Thoracic aorta (tissue), 2 donors: ENCODE results near the gene TBC1D30. TPM values are rescaled to one million over a fixed set of nuclear protein-coding genes. Genes with fewer than 3 reads are reported as not detected.
"Not testable (repeated sequence)": the region's sequence is repeated elsewhere in the genome, so short reads cannot be mapped to it uniquely, and the experiment has no call there.

ENCODE experiments used
- ATAC-seq: fragments of 150-250 bp; one replicate; pipeline ENCODE4 v1.8.0; 2017; ENCODE audit warnings: low read depth; ENCODE audit not compliant: insufficient number of reproducible peaks, low FRiP score
- DNase-seq: peaks from one replicate; pipeline ENCODE4 v3.0.0-alpha.2; 2020; ENCODE audit warnings: low spot score
- H3K27ac ChIP-seq, 2 donors: fragments of 200-600 bp; sonication (generic); 1 replicate in 1 of 2; 2 replicates in 1 of 2; pipeline ENCODE4 v1.5.1; 2016; ENCODE audit warnings: mild to moderate bottlenecking in 2 of 2, moderate library complexity in 2 of 2
- H3K27me3 ChIP-seq: fragments of 200-600 bp; sonication (generic); replicated peaks from 2 replicates; pipeline ENCODE4 v1.6.0; 2016; ENCODE audit warnings: mild to moderate bottlenecking; ENCODE audit not compliant: insufficient read depth
- H3K36me3 ChIP-seq: fragments of 200-600 bp; sonication (generic); one replicate; pipeline ENCODE4 v1.5.1; 2016
- H3K4me1 ChIP-seq, 2 donors: fragments of 200-600 bp; sonication (generic); 1 replicate in 1 of 2; 2 replicates in 1 of 2; pipeline versions ENCODE4 v1.5.1 to v1.6.0; 2016; ENCODE audit warnings: low read depth in 2 of 2, mild to moderate bottlenecking in 1 of 2; ENCODE audit not compliant: control insufficient read depth in 1 of 2
- H3K4me3 ChIP-seq: fragments of 200-600 bp; sonication (generic); 2 replicates; pipeline ENCODE4 v1.5.1; 2016; ENCODE audit warnings: mild to moderate bottlenecking
- H3K9me3 ChIP-seq: fragments of 200-600 bp; sonication (generic); 2 replicates; pipeline ENCODE4 v1.5.1; 2016
- CTCF ChIP-seq: fragments of 200-600 bp; sonication (generic); IDR thresholded peaks from one replicate; pipeline ENCODE4 v1.5.1; 2019; ENCODE audit warnings: antibody characterized with exemption
- total RNA-seq, 2 donors: library from RNA; depleted of rRNA; stranded (reverse); fragments of >200 nt; gene quantifications; one replicate each; pipeline versions ENCODE4 v1.1.0 to v1.2.3, GENCODE V29; 2016

The TBC1D30 gene
- total RNA-seq, 2 donors from 2014 or later: 7.6 to 19.0 TPM

GRCh38 chr12:64798165-64798564, 26.3 kb upstream of the TBC1D30 start:
- ATAC-seq: no peak
- TF ChIP-seq CTCF: no peak
- H3K36me3 ChIP-seq: no peaks in the 10 kb centered on the region

GRCh38 chr12:64800640-64801039, 23.8 kb upstream of the TBC1D30 start:
- ATAC-seq (no peak), DNase-seq (no peak)
- Histone ChIP-seq H3K36me3 (no peaks in the 10 kb centered on the region), H3K27ac (no peak overlapping the region), H3K27me3 (no peaks in the 10 kb centered on the region), H3K9me3 (no peaks in the 10 kb centered on the region), H3K4me3 (no peak overlapping the region), H3K4me1 (peaks cover 0 to 4% of the 10 kb centered on the region in 2 donors)
- TF ChIP-seq CTCF: no peak

More at GRCh38 chr12:64798165-64798564, 26.3 kb upstream of the TBC1D30 start:
- Histone ChIP-seq H3K27ac (no peak overlapping the region), H3K27me3 (no peaks in the 10 kb centered on the region), H3K9me3 (no peaks in the 10 kb centered on the region), H3K4me1 (peaks cover 0 to 4% of the 10 kb centered on the region in 2 donors), H3K4me3 (no peak overlapping the region)
- no peak for DNase-seq

GRCh38 chr12:64801381-64801780, 23.1 kb upstream of the TBC1D30 start:
- Histone ChIP-seq H3K27ac (no peak overlapping the region), H3K4me3 (no peak overlapping the region), H3K4me1 (no peaks in the 10 kb centered on the region), H3K36me3 (no peaks in the 10 kb centered on the region), H3K9me3 (no peaks in the 10 kb centered on the region), H3K27me3 (no peaks in the 10 kb centered on the region)
- TF ChIP-seq CTCF: no peak
- ATAC-seq (no peak), DNase-seq (no peak)

- not testable (repeated sequence) for H3K27me3 ChIP-seq, H3K9me3 ChIP-seq, H3K4me1 ChIP-seq, H3K4me3 ChIP-seq, H3K27ac ChIP-seq, ATAC-seq, H3K36me3 ChIP-seq, DNase-seq
- TF ChIP-seq CTCF: peak; percentile 82
These were observed 22.2 kb upstream of the TBC1D30 start for GRCh38 chr12:64802180-64802775.

- no peaks in the 10 kb centered on the region for H3K9me3 ChIP-seq
- no peaks in the 10 kb centered on the region for H3K27me3 ChIP-seq
- H3K27ac ChIP-seq: no peak overlapping the region
- no peaks in the 10 kb centered on the region for H3K36me3 ChIP-seq
- no peak overlapping the region for H3K4me3 ChIP-seq
- ATAC-seq: no peak
- no peak for DNase-seq
- H3K4me1 ChIP-seq: no peaks in the 10 kb centered on the region
- TF ChIP-seq CTCF: no peak
These were observed 18.3 kb upstream of the TBC1D30 start for GRCh38 chr12:64806173-64806572.
